ENCODE measurements around the gene PKP1. TPM values are rescaled to one million over a fixed set of nuclear protein-coding genes. Genes with fewer than 3 reads are reported as not detected.

The PKP1 gene
- total and polyA plus RNA-seq, 2 experiments from 2014 or later: 0.19 to 0.83 TPM

- TF ChIP-seq ETS1 (IDR thresholded peaks at IDR 0.05): no peak
Measured at GRCh38 chr1:201259476-201260235, 23.6 kb upstream of the PKP1 start (continued).

- H4K20me1 ChIP-seq (replicated peaks; ENCODE audit: insufficient read depth): no peaks in the 10 kb centered on the region
- H3K79me2 ChIP-seq (replicated peaks; ENCODE audit: insufficient read depth): no peaks in the 10 kb centered on the region
- no peak for TF ChIP-seq CREB1 (CRISPR knock-in tag; IDR thresholded peaks at IDR 0.05; ENCODE audit: low read depth)
- no peak for TF ChIP-seq STAT1 (IDR thresholded peaks at IDR 0.05; ENCODE audit: unreplicated experiment)
- TF ChIP-seq JUNB (IDR thresholded peaks at IDR 0.05; ENCODE audit: unreplicated experiment): no peak
- no peak for TF ChIP-seq EZH2phosphoT487 (IDR thresholded peaks at IDR 0.05; ENCODE audit: unreplicated experiment)
- TF ChIP-seq ZNF114 (CRISPR knock-in tag; IDR thresholded peaks at IDR 0.05): no peak
- H3K27me3 ChIP-seq (ENCODE audit: insufficient read depth): 0 out of 2 replicates have a peak, but pooled peaks cover 3% of the 10 kb centered on the region
- peaks cover 1% of the 10 kb centered on the region for H3K27me3 Mint-ChIP-seq (ENCODE audit: insufficient read depth, low read depth, poor library complexity)
- no peak for DNase-seq (ENCODE audit: low spot score)
- H3K27ac Mint-ChIP-seq: no peak overlapping the region
- H3K27ac ChIP-seq (ENCODE audit: low read depth): no peak overlapping the region
- H3F3A ChIP-seq (replicated peaks; ENCODE audit: low read depth): no peaks in the 10 kb centered on the region
- peak overlapping the region; percentile 52 for H3K4me3 Mint-ChIP-seq
- peak; percentile 69 for ATAC-seq
- peak overlapping the region; percentile 91 for H3K4me2 ChIP-seq
- H3K4me1 Mint-ChIP-seq: peaks cover 5% of the 10 kb centered on the region
- H2AFZ ChIP-seq: peak overlapping the region; percentile 97
- H3K9me2 ChIP-seq (ENCODE audit: insufficient read depth): no peaks in the 10 kb centered on the region
- no peaks in the 10 kb centered on the region; the same call in 2 of the 3 replicates for H3K36me3 Mint-ChIP-seq (ENCODE audit: low read depth)
- H3K4me1 ChIP-seq (ENCODE audit: insufficient read depth): peaks cover 6% of the 10 kb centered on the region; the same call in 1 of the 2 replicates
- H3K9me3 Mint-ChIP-seq: peaks cover 3% of the 10 kb centered on the region; the same call in 2 of the 3 replicates
- H3K36me3 ChIP-seq (ENCODE audit: insufficient read depth): no peaks in the 10 kb centered on the region
- H3K4me3 ChIP-seq: peak overlapping the region; percentile 68
Measured at GRCh38 chr1:201260236-201260590, 23.1 kb upstream of the PKP1 start.

- peak overlapping the region; percentile 91 for H3K4me2 ChIP-seq
- H3K36me3 Mint-ChIP-seq (ENCODE audit: low read depth): no peaks in the 10 kb centered on the region; the same call in 2 of the 3 replicates
- TF ChIP-seq REST (IDR thresholded peaks at IDR 0.05; ENCODE audit: unreplicated experiment): no peak
- no peak for TF ChIP-seq ZNF114 (CRISPR knock-in tag; IDR thresholded peaks at IDR 0.05)
- TF ChIP-seq EZH2phosphoT487 (IDR thresholded peaks at IDR 0.05; ENCODE audit: unreplicated experiment): no peak
- TF ChIP-seq POLR2AphosphoS5 (IDR thresholded peaks at IDR 0.05; ENCODE audit: low read depth): no peak
Measured at GRCh38 chr1:201260648-201261311, 22.5 kb upstream of the PKP1 start.

More at GRCh38 chr1:201260648-201261311, 22.5 kb upstream of the PKP1 start:
- Mint-ChIP-seq H3K27me3 (ENCODE audit: insufficient read depth, low read depth, poor library complexity) (peaks cover 1% of the 10 kb centered on the region), H3K9me3 (peaks cover 3% of the 10 kb centered on the region; the same call in 2 of the 3 replicates), H3K27ac (no peak overlapping the region), H3K4me1 (peaks cover 5% of the 10 kb centered on the region), H3K4me3 (peak overlapping the region; percentile 48)
- Histone ChIP-seq H4K20me1 (replicated peaks; ENCODE audit: insufficient read depth) (no peaks in the 10 kb centered on the region), H3K4me3 (peak overlapping the region; percentile 68; the same call in 1 of the 2 replicates), H3F3A (replicated peaks; ENCODE audit: low read depth) (no peaks in the 10 kb centered on the region), H3K36me3 (ENCODE audit: insufficient read depth) (no peaks in the 10 kb centered on the region), H3K9me2 (ENCODE audit: insufficient read depth) (no peaks in the 10 kb centered on the region), H3K27ac (ENCODE audit: low read depth) (no peak overlapping the region), H3K4me1 (ENCODE audit: insufficient read depth) (peaks cover 6% of the 10 kb centered on the region; the same call in 1 of the 2 replicates), H3K27me3 (ENCODE audit: insufficient read depth) (0 out of 2 replicates have a peak, but pooled peaks cover 3% of the 10 kb centered on the region), H2AFZ (no peak overlapping the region), H3K79me2 (replicated peaks; ENCODE audit: insufficient read depth) (no peaks in the 10 kb centered on the region)
- no peak for ATAC-seq
- DNase-seq (ENCODE audit: low spot score): no peak
